ENCODE results near the gene FOXL2NB.

- TF ChIP-seq ZNF768 (CRISPR knock-in tag; IDR thresholded peaks at IDR 0.05) = no peak
- no peak for TF ChIP-seq CHD4 (IDR thresholded peaks at IDR 0.05; ENCODE audit: borderline replicate concordance, low read length)
- no peak for TF ChIP-seq ZSCAN21 (CRISPR knock-in tag; IDR thresholded peaks at IDR 0.05; ENCODE audit: borderline replicate concordance)
- TF ChIP-seq RFXAP (CRISPR knock-in tag; IDR thresholded peaks at IDR 0.05; ENCODE audit: borderline replicate concordance) = no peak
- TF ChIP-seq ETS1 (CRISPR knock-in tag; IDR thresholded peaks at IDR 0.05) = no peak
- TF ChIP-seq DRAP1 (CRISPR knock-in tag; IDR thresholded peaks at IDR 0.05) = no peak
- no peak for TF ChIP-seq TAF15 (IDR thresholded peaks at IDR 0.05; ENCODE audit: low read depth, low read length, poor library complexity, severe bottlenecking)
- no peak for TF ChIP-seq CREM (IDR thresholded peaks at IDR 0.05)
- no peak for TF ChIP-seq CREM (CRISPR knock-in tag; IDR thresholded peaks at IDR 0.05)
- no peak for TF ChIP-seq HBP1 (CRISPR knock-in tag; IDR thresholded peaks at IDR 0.05; ENCODE audit: low read depth)
- TF ChIP-seq CTCF (CRISPR knock-in tag; IDR thresholded peaks at IDR 0.05) = 0 out of 2 replicates have a peak, but pooled peaks have one; percentile 13
Observed at GRCh38 chr3:138950006-138950644, 3.1 kb downstream of the FOXL2NB start.

Data from HepG2 (cell line).